Measurements from ENCODE around the gene LETM1. TPM values are rescaled to one million over a fixed set of nuclear protein-coding genes. Genes with fewer than 3 reads are reported as not detected.

LETM1 gene
- total and polyA plus RNA-seq, 2 of the 13 experiments (the other 11 are each of a cell fraction or from before 2014, with no cell fraction given): 9.7 to 41.6 TPM

GRCh38 chr4:1797861-1798579, 57.9 kb downstream of the LETM1 start (continued):
- TF ChIP-seq MAFG (CRISPR knock-in tag; IDR thresholded peaks at IDR 0.05) (no peak), ZNF121 (CRISPR knock-in tag; IDR thresholded peaks at IDR 0.05) (no peak), TFDP1 (CRISPR knock-in tag; IDR thresholded peaks at IDR 0.05; ENCODE audit: borderline replicate concordance) (no peak), ZNF775 (CRISPR knock-in tag; IDR thresholded peaks at IDR 0.05; ENCODE audit: borderline replicate concordance) (no peak), ZNF678 (CRISPR knock-in tag; IDR thresholded peaks at IDR 0.05) (no peak), SNAPC5 (CRISPR knock-in tag; IDR thresholded peaks at IDR 0.05; ENCODE audit: borderline replicate concordance) (no peak), ARNTL (CRISPR knock-in tag; IDR thresholded peaks at IDR 0.05) (no peak), GATAD2A (CRISPR knock-in tag; IDR thresholded peaks at IDR 0.05) (peak; percentile 57; the same call in 1 of the 2 replicates), YEATS4 (CRISPR knock-in tag; IDR thresholded peaks at IDR 0.05; ENCODE audit: borderline replicate concordance) (peak; percentile 52; the same call in 1 of the 2 replicates), ZNF674 (CRISPR knock-in tag; IDR thresholded peaks at IDR 0.05; ENCODE audit: low read depth) (no peak), ZSCAN21 (CRISPR knock-in tag; IDR thresholded peaks at IDR 0.05; ENCODE audit: borderline replicate concordance) (0 out of 2 replicates have a peak, but pooled peaks have one; percentile 17), GZF1 (CRISPR knock-in tag; IDR thresholded peaks at IDR 0.05) (no peak), DRAP1 (CRISPR knock-in tag; IDR thresholded peaks at IDR 0.05) (no peak), MLLT10 (CRISPR knock-in tag; IDR thresholded peaks at IDR 0.05) (no peak), MBD4 (IDR thresholded peaks at IDR 0.05; ENCODE audit: borderline replicate concordance, low read length) (no peak), ZMYM3 (CRISPR knock-in tag; IDR thresholded peaks at IDR 0.05) (0 out of 2 replicates have a peak, but pooled peaks have one; percentile 15), HOXA9 (CRISPR knock-in tag; IDR thresholded peaks at IDR 0.05; ENCODE audit: borderline replicate concordance) (no peak), HNRNPH1 (optimal IDR thresholded peaks at IDR 0.05; ENCODE audit: low read depth, low read length) (no peak), CSRNP1 (CRISPR knock-in tag; IDR thresholded peaks at IDR 0.05) (no peak), NR2F6 (IDR thresholded peaks at IDR 0.05) (peak; percentile 32; the same call in 1 of the 2 replicates), NR2F6 (CRISPR knock-in tag; IDR thresholded peaks at IDR 0.05) (peak; percentile 47; the same call in 1 of the 2 replicates), NKX3-1 (CRISPR knock-in tag; IDR thresholded peaks at IDR 0.05) (no peak)
- TF ChIP-seq, protein P1, sequence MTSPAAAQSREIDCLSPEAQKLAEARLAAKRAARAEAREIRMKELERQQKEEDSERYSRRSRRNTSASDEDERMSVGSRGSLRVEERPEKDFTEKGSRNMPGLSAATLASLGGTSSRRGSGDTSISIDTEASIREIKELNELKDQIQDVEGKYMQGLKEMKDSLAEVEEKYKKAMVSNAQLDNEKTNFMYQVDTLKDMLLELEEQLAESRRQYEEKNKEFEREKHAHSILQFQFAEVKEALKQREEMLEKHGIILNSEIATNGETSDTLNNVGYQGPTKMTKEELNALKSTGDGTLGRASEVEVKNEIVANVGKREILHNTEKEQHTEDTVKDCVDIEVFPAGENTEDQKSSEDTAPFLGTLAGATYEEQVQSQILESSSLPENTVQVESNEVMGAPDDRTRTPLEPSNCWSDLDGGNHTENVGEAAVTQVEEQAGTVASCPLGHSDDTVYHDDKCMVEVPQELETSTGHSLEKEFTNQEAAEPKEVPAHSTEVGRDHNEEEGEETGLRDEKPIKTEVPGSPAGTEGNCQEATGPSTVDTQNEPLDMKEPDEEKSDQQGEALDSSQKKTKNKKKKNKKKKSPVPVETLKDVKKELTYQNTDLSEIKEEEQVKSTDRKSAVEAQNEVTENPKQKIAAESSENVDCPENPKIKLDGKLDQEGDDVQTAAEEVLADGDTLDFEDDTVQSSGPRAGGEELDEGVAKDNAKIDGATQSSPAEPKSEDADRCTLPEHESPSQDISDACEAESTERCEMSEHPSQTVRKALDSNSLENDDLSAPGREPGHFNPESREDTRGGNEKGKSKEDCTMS (CRISPR knock-in tag; conservative IDR thresholded peaks at IDR 0.05): no peak
- TF ChIP-seq, protein P2, sequence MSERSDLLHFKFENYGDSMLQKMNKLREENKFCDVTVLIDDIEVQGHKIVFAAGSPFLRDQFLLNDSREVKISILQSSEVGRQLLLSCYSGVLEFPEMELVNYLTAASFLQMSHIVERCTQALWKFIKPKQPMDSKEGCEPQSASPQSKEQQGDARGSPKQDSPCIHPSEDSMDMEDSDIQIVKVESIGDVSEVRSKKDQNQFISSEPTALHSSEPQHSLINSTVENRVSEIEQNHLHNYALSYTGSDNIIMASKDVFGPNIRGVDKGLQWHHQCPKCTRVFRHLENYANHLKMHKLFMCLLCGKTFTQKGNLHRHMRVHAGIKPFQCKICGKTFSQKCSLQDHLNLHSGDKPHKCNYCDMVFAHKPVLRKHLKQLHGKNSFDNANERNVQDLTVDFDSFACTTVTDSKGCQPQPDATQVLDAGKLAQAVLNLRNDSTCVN (CRISPR knock-in tag; IDR thresholded peaks at IDR 0.05; ENCODE audit: borderline replicate concordance): no peak
